HG02973 (cell line): Measurements from ENCODE around the gene FDCSP.
"Not testable (repeated sequence)": the region's sequence is repeated elsewhere in the genome, so short reads cannot be mapped to it uniquely, and the experiment has no call there.

Experiments used
- ATAC-seq: cut with Tn5 transposase; IDR thresholded peaks from one replicate; pipeline ENCODE4 v1.9.1; 2021; ENCODE audit warnings: moderate library complexity; ENCODE audit not compliant: unreplicated experiment

Gene FDCSP

GRCh38 chr4:70239131-70239883, 13.4 kb downstream of the FDCSP start:
- ATAC-seq: no peak

GRCh38 chr4:70239884-70240591, 14.1 kb downstream of the FDCSP start:
- ATAC-seq: no peak

GRCh38 chr4:70242297-70242696, 16.4 kb downstream of the FDCSP start, which contains the start of gene CSN3:
CSN3 (plus strand) TSS chr4:70242597; CDS start chr4:70244820, 2,223 bp downstream.
- ATAC-seq: not testable (repeated sequence)

GRCh38 chr4:70243091-70243490, 17.2 kb downstream of the FDCSP start:
- ATAC-seq: no peak

GRCh38 chr4:70251250-70251944, 25.5 kb downstream of the FDCSP start:
- no peak for ATAC-seq

GRCh38 chr4:70251945-70252277, 26.0 kb downstream of the FDCSP start:
- no peak for ATAC-seq

GRCh38 chr4:70269674-70270073, 43.8 kb downstream of the FDCSP start:
- ATAC-seq: no peak

GRCh38 chr4:70277121-70277520, 51.2 kb downstream of the FDCSP start:
- ATAC-seq: no peak

- no peak for ATAC-seq
Observed at GRCh38 chr4:70280567-70280966, 54.6 kb downstream of the FDCSP start.
